GM12891 (cell line): ENCODE data around the gene PCK1.

Experiments
- DNase-seq: peaks from one replicate; pipeline ENCODE4 v3.0.0; 2011; ENCODE audit warnings: low spot score; ENCODE audit not compliant: insufficient read length
- FAIRE-seq: peaks from 2 replicates; lab custom pipeline; 2011; peaks lifted over from hg19 to GRCh38; lab: Jason Lieb, UNC
- PAX5 ChIP-seq: IDR thresholded peaks from 2 replicates; pipeline ENCODE4 v1.6.1; 2011; ENCODE audit warnings: low read length, moderate library complexity, mild to moderate bottlenecking; ENCODE audit not compliant: insufficient read depth, severe bottlenecking
- POLR2A ChIP-seq: IDR thresholded peaks from 2 replicates; pipeline ENCODE4 v1.6.1; 2011; ENCODE audit warnings: low read depth, low read length, control low read depth
- POLR2AphosphoS5 ChIP-seq: IDR thresholded peaks from 2 replicates; pipeline ENCODE4 v1.6.1; 2011; ENCODE audit warnings: low read depth, low read length, control low read depth
- POU2F2 ChIP-seq: IDR thresholded peaks from 2 replicates; pipeline ENCODE4 v1.6.1; 2011; ENCODE audit warnings: low read depth, mild to moderate bottlenecking, control low read depth, low read length, moderate library complexity
- SPI1 ChIP-seq: IDR thresholded peaks from 2 replicates; pipeline ENCODE4 v1.6.1; 2011; ENCODE audit warnings: low read depth, low read length, control low read depth
- TAF1 ChIP-seq: IDR thresholded peaks from 2 replicates; pipeline ENCODE4 v1.6.1; 2011; ENCODE audit warnings: low read depth, low read length, control low read depth

PCK1 gene

GRCh38 chr20:57581202-57582028, 20.5 kb downstream of the PCK1 start:
- no peak for FAIRE-seq
- DNase-seq: no peak
- TF ChIP-seq PAX5: no peak
- TF ChIP-seq POLR2A: no peak
- no peak for TF ChIP-seq SPI1

GRCh38 chr20:57582029-57582378, 21.1 kb downstream of the PCK1 start:
- TF ChIP-seq POU2F2: no peak
- TF ChIP-seq TAF1: no peak
- no peak for TF ChIP-seq PAX5
- no peak for TF ChIP-seq POLR2A
- no peak for TF ChIP-seq POLR2AphosphoS5
- TF ChIP-seq SPI1: no peak
- FAIRE-seq: no peak
- DNase-seq: no peak

GRCh38 chr20:57582432-57583288, 21.8 kb downstream of the PCK1 start:
- DNase-seq: no peak
- TF ChIP-seq PAX5 (no peak), POLR2A (no peak), POU2F2 (no peak), SPI1 (no peak), POLR2AphosphoS5 (no peak), TAF1 (no peak)
- FAIRE-seq: no peak

GRCh38 chr20:57583289-57584257, 22.7 kb downstream of the PCK1 start:
- no peak for FAIRE-seq
- no peak for TF ChIP-seq PAX5
- TF ChIP-seq TAF1: no peak
- no peak for TF ChIP-seq POLR2A
- TF ChIP-seq SPI1: no peak
- TF ChIP-seq POU2F2: no peak
- no peak for TF ChIP-seq POLR2AphosphoS5
- DNase-seq: no peak

GRCh38 chr20:57584768-57585461, 24.0 kb downstream of the PCK1 start:
- FAIRE-seq: no peak
- TF ChIP-seq TAF1 (no peak), POLR2AphosphoS5 (no peak), PAX5 (no peak), POU2F2 (no peak), SPI1 (no peak), POLR2A (no peak)
- no peak for DNase-seq

- no peak for FAIRE-seq
- no peak for DNase-seq
- no peak for TF ChIP-seq POLR2A
- no peak for TF ChIP-seq POU2F2
- no peak for TF ChIP-seq TAF1
- no peak for TF ChIP-seq POLR2AphosphoS5
- no peak for TF ChIP-seq SPI1
- TF ChIP-seq PAX5: no peak
Measured at GRCh38 chr20:57585466-57586213, 24.7 kb downstream of the PCK1 start.

- FAIRE-seq: no peak
- DNase-seq: no peak
- TF ChIP-seq TAF1 (no peak), POLR2A (no peak), POU2F2 (no peak), SPI1 (no peak), POLR2AphosphoS5 (no peak), PAX5 (no peak)
Measured at GRCh38 chr20:57586370-57586793, 25.5 kb downstream of the PCK1 start.

- FAIRE-seq: no peak
- TF ChIP-seq POLR2A (no peak), POU2F2 (no peak), SPI1 (no peak), PAX5 (no peak), TAF1 (no peak), POLR2AphosphoS5 (no peak)
- no peak for DNase-seq
Measured at GRCh38 chr20:57586943-57587277, 26.0 kb downstream of the PCK1 start.
